ENCODE measurements around the gene IGFLR1.

The IGFLR1 gene

GRCh38 chr19:35789195-35789977, 47.1 kb upstream of the IGFLR1 start:
- TF ChIP-seq TEAD4 (IDR thresholded peaks at IDR 0.05) (no peak), FOXM1 (IDR thresholded peaks at IDR 0.05; ENCODE audit: borderline replicate concordance, low read depth) (no peak), TAF1 (IDR thresholded peaks at IDR 0.05; ENCODE audit: low read depth) (no peak), NFIC (IDR thresholded peaks at IDR 0.05) (no peak), RAD21 (IDR thresholded peaks at IDR 0.05; ENCODE audit: low read depth) (no peak), CREB1 (IDR thresholded peaks at IDR 0.05; ENCODE audit: low read depth) (no peak), MAX (IDR thresholded peaks at IDR 0.05) (no peak), EP300 (IDR thresholded peaks at IDR 0.05; ENCODE audit: borderline replicate concordance) (no peak), USF1 (IDR thresholded peaks at IDR 0.05) (no peak), REST (IDR thresholded peaks at IDR 0.05; ENCODE audit: low read depth) (no peak), TCF12 (IDR thresholded peaks at IDR 0.05; ENCODE audit: low read depth) (no peak)

- no peak for TF ChIP-seq TAF1 (IDR thresholded peaks at IDR 0.05; ENCODE audit: low read depth)
- TF ChIP-seq CEBPB (IDR thresholded peaks at IDR 0.05), result no peak
- TF ChIP-seq MAX (IDR thresholded peaks at IDR 0.05), result no peak
- TF ChIP-seq CREB1 (IDR thresholded peaks at IDR 0.05; ENCODE audit: low read depth), result no peak
- TF ChIP-seq REST (IDR thresholded peaks at IDR 0.05; ENCODE audit: low read depth), result no peak
- TF ChIP-seq TCF12 (IDR thresholded peaks at IDR 0.05; ENCODE audit: low read depth), result no peak
- TF ChIP-seq TEAD4 (IDR thresholded peaks at IDR 0.05), result no peak
- TF ChIP-seq ZBTB7A (IDR thresholded peaks at IDR 0.05; ENCODE audit: low read depth), result no peak
- no peak for TF ChIP-seq USF1 (IDR thresholded peaks at IDR 0.05)
- no peak for TF ChIP-seq EP300 (IDR thresholded peaks at IDR 0.05; ENCODE audit: borderline replicate concordance)
- TF ChIP-seq EGR1 (IDR thresholded peaks at IDR 0.05), result no peak
- no peak for TF ChIP-seq RAD21 (IDR thresholded peaks at IDR 0.05; ENCODE audit: low read depth)
- TF ChIP-seq YY1 (IDR thresholded peaks at IDR 0.05; ENCODE audit: low read depth), result no peak
These were observed 46.1 kb upstream of the IGFLR1 start for GRCh38 chr19:35788205-35788960.

- TF ChIP-seq NFIC (IDR thresholded peaks at IDR 0.05), result no peak
These were observed 45.1 kb upstream of the IGFLR1 start for GRCh38 chr19:35787227-35787799.

- TF ChIP-seq TEAD4 (IDR thresholded peaks at IDR 0.05), result no peak
- TF ChIP-seq EGR1 (IDR thresholded peaks at IDR 0.05), result no peak
These were observed 44.3 kb upstream of the IGFLR1 start for GRCh38 chr19:35786299-35787160.

- no peak for TF ChIP-seq NFIC (IDR thresholded peaks at IDR 0.05)
- TF ChIP-seq TAF1 (IDR thresholded peaks at IDR 0.05; ENCODE audit: low read depth), result no peak
- no peak for TF ChIP-seq ZBTB7A (IDR thresholded peaks at IDR 0.05; ENCODE audit: low read depth)
- no peak for TF ChIP-seq RAD21 (IDR thresholded peaks at IDR 0.05; ENCODE audit: low read depth)
- no peak for TF ChIP-seq CREB1 (IDR thresholded peaks at IDR 0.05; ENCODE audit: low read depth)
- no peak for TF ChIP-seq EP300 (IDR thresholded peaks at IDR 0.05; ENCODE audit: borderline replicate concordance)
These were observed 43.0 kb upstream of the IGFLR1 start for GRCh38 chr19:35785339-35785627.
